NCI-H2107 (cell line): ENCODE data around the gene CSRNP3.

Experiments
- DNase-seq: peaks from one replicate; lab custom pipeline; 2025; lab: John Stamatoyannopoulos, UW

The CSRNP3 gene

GRCh38 chr2:165682546-165682945 lies 213.0 kb downstream of the CSRNP3 start:
- DNase-seq = no peak

GRCh38 chr2:165686800-165687199 lies 217.3 kb downstream of the CSRNP3 start:
- DNase-seq = no peak

GRCh38 chr2:165687426-165688002 lies 218.0 kb downstream of the CSRNP3 start:
- no peak for DNase-seq

DNA sequence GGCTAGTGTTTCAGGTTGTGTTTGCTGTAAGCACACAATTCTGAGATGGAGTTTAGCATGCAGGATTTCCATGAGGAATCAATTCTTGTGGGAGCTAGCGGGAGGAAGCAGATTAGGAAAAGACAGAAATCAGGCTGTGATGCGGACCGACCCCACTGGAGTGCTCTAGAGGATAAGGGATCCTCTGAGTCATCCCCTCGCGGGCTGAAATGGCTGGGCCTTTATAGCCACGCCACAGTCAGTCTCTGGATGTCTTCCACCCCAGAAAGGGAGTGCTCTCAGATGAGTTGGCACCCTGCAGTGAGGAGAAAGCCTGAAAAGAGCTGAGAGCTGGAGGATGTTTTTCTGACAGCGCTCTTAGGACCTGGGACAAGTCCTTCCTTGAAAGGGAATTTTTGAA lies 222.1 kb downstream of the CSRNP3 start:
- no peak for DNase-seq

DNA sequence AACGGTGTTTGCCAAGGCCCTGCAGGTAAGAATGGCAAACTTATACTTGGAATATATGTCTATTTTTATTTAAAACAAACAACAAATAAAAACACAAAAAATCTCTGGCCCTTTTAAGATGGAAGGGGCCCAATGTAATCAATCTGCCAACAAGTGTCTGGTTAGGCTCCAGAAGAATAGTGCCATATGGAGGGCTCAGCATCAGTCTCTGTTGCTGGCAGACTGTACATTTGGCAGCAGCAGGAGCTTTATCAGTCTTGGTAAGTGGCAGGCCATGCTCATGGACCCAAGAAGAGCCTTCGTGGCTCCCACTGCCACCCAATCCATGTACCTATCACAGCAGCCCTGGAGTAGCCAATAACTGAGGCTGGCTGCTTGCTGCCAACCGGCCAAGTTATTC lies 223.4 kb downstream of the CSRNP3 start:
- no peak for DNase-seq

DNA sequence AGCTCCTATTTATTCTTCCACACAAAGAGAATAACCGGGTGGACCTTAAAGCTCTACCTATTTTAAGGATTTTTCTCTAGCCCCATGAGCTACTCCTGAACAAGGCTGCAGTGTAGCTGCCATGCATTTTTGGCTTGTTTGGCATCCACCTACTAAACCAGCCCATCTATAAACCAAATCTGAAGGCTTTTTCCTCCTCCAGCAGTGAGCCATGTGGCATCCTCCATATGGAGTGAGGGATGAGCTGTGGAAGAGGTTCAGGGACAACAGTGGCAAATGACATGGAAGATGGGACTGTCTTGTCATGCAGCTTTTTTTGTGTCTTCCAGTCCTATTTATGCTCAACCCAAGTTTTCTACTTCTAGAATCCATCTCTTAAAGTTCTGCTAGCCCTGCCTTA lies 224.3 kb downstream of the CSRNP3 start:
- no peak for DNase-seq

DNA sequence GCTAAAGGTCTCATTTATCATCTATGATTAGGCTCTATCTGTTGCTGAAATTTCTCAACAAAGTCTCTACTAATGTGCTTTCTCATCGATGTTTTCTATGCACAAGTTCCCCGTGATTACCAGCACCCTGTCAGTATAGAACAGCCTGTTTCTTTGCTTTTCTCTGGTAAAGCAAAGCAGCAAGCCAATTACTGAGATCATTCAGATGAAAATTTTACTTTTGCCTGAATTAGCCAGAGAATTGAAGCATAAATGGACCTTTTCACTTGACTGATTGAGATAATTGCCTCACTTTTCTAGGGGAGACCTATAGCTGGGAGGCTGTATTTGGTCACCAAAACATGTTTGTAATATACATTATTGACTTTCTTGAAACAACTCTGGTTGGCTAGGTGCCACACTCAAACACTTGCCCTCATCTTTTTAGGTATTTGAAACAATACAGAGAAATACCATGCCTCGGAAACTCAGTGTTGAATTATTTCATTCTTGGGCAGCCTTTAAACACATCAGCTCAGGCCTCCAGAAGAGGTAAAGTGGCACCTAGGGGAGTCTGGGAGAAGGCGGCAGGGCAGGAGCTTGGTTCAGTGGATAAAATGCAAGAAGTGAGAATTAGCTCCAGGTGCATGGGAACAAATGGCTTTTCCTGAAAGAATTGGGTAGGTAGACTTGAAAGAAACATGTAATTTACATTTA lies 228.4 kb downstream of the CSRNP3 start:
- DNase-seq = no peak

GRCh38 chr2:165698444-165698884 lies 229.0 kb downstream of the CSRNP3 start:
- no peak for DNase-seq

DNA sequence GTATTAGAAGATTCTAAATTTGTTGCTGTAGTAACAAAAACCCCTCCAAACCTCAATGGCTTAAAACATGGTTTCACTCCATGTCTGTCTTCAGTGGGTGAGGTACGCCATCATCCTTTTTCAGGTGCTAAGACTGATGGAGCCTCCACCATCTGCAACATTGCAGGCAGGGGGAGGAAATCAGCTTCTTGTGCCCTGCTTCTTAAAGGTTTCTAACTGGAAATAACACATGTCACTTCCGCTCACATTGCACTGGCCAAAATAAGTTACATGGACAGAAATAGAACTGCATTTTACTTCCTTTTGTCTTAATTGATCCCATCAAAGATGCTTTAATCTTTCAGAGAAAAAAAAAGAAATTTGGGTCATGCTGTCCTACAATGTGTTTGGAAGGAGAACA lies 230.4 kb downstream of the CSRNP3 start:
- DNase-seq = no peak

- no peak for DNase-seq
These were observed 231.0 kb downstream of the CSRNP3 start for GRCh38 chr2:165700531-165700930.

DNA sequence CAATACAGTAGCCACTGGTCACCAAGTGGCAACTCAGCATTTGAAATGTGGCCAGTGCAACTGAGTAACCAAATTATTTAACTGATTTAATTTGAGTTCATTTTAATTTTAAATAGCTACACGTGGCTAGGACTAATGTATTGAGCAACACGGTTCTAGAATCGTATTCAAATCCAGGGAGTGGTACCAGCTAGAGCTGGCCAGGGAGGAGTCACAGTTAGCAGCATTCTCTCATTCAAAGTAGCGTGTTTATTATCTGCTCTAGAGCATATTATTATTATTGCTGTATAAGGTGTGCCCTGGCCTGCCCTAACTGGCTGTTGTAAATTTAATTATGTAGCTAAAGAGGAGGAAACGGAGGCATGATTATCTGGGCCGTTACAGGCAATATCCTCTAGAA lies 231.6 kb downstream of the CSRNP3 start:
- no peak for DNase-seq

- DNase-seq = no peak
These were observed 237.5 kb downstream of the CSRNP3 start for GRCh38 chr2:165706960-165707487.

DNA sequence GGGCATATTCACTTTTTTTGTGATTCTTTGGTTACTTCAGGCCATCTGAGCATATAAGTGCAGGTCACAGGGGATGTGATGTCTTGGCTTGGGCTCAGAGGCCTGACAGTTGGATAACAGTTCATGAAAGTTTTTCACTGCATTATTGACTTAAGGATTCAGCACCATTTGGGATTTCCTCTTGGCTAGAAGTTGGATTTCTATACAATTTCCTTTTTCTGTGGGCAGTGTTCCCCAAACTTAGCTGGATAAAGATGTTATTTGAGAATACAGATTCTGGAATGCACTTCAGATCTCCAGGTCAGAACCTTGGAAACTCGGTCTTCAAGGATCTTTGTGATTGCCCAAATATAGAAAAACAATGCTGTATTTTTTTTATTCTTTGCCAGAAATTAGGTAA lies 246.6 kb downstream of the CSRNP3 start:
- no peak for DNase-seq

DNA sequence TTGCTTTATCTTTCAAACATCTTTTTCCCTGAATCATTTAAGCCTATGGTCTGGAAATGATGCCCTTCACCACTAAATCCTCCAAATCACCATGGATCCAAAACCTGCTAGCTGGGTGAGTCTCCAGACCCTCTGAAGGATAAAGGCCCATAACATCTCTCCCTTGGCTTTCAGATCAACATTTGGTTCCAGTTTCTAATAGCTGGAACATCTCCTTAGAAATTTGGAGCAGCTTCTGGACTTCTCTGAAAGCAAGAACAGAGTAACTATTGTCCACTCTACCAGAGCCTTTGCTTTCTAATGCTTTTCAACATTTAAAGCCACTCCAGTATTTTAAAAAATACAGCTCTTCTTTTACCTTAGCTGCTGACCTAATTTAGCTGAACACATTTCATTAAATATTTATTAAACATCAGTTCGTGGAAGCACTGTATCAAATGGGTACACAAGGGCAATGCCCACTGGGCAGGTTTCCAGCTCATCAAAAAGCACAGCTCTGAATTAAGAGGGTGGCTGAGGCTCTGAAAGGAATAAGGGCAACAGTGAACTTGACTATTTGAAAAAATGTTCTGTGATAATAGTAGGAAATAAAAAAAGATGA lies 249.2 kb downstream of the CSRNP3 start:
- no peak for DNase-seq

- DNase-seq = no peak
These were observed 251.0 kb downstream of the CSRNP3 start for GRCh38 chr2:165720511-165720910.

DNA sequence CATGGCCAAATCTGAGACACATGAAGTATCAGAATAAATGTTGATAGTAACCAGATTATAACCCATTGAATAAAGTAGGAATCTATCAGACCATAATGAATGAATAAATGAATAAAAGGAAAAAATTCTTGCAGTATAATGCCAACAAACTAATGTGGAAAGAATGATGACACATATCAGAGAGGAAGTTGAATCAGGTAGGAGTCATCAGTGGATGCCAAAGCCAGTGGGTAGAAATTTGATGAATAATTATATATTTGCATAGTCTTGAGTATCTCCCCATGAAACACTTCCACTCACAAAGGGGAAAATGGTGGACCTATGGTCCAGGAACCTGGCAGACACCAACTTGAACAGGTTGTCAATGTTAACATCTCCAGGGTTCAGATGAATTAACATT lies 255.9 kb downstream of the CSRNP3 start:
- no peak for DNase-seq
